ENCODE data around the gene ARHGAP24. TPM values are rescaled to one million over a fixed set of nuclear protein-coding genes. Genes with fewer than 3 reads are reported as not detected.
A peak's percentile ranks its signal among the peaks of the same experiment; 100 is the strongest.
"Not testable (repeated sequence)": the region's sequence is repeated elsewhere in the genome, so short reads cannot be mapped to it uniquely, and the experiment has no call there.

Gene ARHGAP24
- total and polyA plus RNA-seq, 2 donors (not counting 3 experiments of a cell fraction or from before 2014, with no cell fraction given) = 52.1 to 79.4 TPM

DNA sequence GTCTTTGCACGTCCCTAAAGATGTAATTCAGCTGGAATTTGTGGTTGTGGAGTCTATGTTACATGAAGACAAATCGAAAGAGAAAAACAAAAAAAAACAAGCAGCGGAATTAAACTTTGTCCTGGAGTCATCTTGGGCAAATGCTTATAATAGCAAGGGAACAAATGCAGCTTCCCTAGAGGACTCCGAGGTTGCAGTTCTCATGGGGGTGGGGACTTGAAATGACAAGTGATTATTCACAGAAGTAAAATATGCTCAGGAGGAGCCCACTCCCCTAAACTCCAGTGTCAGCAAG, 362.4 kb downstream of the ARHGAP24 start:
- no TSS peak for BruUV-seq (replicated peaks)
- DNase-seq (ENCODE audit: low read depth, low spot score) (no peak), FAIRE-seq (no peak)
- Histone ChIP-seq H3K4me3 (replicated peaks in 1 of 3; ENCODE audit: insufficient read depth in 1 of 3, low read depth in 1 of 3, low read length in 3 of 3) (no peak overlapping the region), H3K79me2 (ENCODE audit: control insufficient read depth, insufficient read depth, low read length) (peaks cover 97% of the 10 kb centered on the region), H3K36me3 (ENCODE audit: control insufficient read depth in 2 of 2, extremely low read depth in 1 of 2, insufficient read depth in 2 of 2, low read length in 2 of 2) (no peaks in the 10 kb centered on the region), H3K9me3 (replicated peaks; ENCODE audit: control insufficient read depth, insufficient read depth, low read length) (no peaks in the 10 kb centered on the region), H4K20me1 (replicated peaks; ENCODE audit: control insufficient read depth, extremely low read depth, insufficient read depth, low read length) (no peaks in the 10 kb centered on the region), H3K9ac (replicated peaks; ENCODE audit: extremely low read depth, insufficient read depth, low read length) (no peak overlapping the region), H3K27me3 (ENCODE audit: control insufficient read depth in 2 of 2, insufficient read depth in 2 of 2, low read length in 2 of 2) (no peaks in the 10 kb centered on the region), H3K27ac (ENCODE audit: insufficient read depth, low read depth, low read length) (no peak overlapping the region), H3K9me1 (replicated peaks; ENCODE audit: control insufficient read depth, extremely low read depth, insufficient read depth, low read length) (no peaks in the 10 kb centered on the region), H2AFZ (ENCODE audit: low read depth, low read length) (no peak overlapping the region), H3K4me1 (ENCODE audit: control insufficient read depth, extremely low read depth, insufficient read depth, low read length) (peaks cover 26% of the 10 kb centered on the region), H3K4me2 (ENCODE audit: insufficient read depth, low read length) (no peak overlapping the region)
- intact Hi-C loops (cut with micrococcal nuclease) = no loop called here
- ChIA-PET POLR2A (no interaction called here), CTCF (interaction anchor here (0.9 to 1.3 kb wide), 3 partner anchors 14 to 132 kb away, joined by 3 to 6 read pairs (median 3); no protein-coding TSS in a partner anchor)
- dilution Hi-C loops (cut with MboI; ENCODE audit: extremely low pct_ligation_motif_present, low sequenced_read_pairs) = no loop called here
- TF ChIP-seq POLR2A (IDR thresholded peaks at IDR 0.05; ENCODE audit: low read depth, low read length) (no peak), POLR2AphosphoS5 (IDR thresholded peaks at IDR 0.05; ENCODE audit: insufficient read depth, low read depth, low read length) (no peak), EZH2 (IDR thresholded peaks at IDR 0.05; ENCODE audit: borderline replicate concordance, low read depth, low read length, severe bottlenecking) (no peak), MYC (IDR thresholded peaks at IDR 0.05; ENCODE audit: low read depth, low read length) (no peak), GATA2 (IDR thresholded peaks at IDR 0.05; ENCODE audit: insufficient read depth, insufficient read length, low read depth, low read length) (no peak), FOS (IDR thresholded peaks at IDR 0.05; ENCODE audit: borderline replicate concordance, insufficient read depth, low read length) (no peak), JUN (IDR thresholded peaks at IDR 0.05; ENCODE audit: borderline replicate concordance, insufficient read depth, insufficient read length, low read depth) (no peak)
- TF ChIP-seq, protein P1, sequence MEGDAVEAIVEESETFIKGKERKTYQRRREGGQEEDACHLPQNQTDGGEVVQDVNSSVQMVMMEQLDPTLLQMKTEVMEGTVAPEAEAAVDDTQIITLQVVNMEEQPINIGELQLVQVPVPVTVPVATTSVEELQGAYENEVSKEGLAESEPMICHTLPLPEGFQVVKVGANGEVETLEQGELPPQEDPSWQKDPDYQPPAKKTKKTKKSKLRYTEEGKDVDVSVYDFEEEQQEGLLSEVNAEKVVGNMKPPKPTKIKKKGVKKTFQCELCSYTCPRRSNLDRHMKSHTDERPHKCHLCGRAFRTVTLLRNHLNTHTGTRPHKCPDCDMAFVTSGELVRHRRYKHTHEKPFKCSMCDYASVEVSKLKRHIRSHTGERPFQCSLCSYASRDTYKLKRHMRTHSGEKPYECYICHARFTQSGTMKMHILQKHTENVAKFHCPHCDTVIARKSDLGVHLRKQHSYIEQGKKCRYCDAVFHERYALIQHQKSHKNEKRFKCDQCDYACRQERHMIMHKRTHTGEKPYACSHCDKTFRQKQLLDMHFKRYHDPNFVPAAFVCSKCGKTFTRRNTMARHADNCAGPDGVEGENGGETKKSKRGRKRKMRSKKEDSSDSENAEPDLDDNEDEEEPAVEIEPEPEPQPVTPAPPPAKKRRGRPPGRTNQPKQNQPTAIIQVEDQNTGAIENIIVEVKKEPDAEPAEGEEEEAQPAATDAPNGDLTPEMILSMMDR (IDR thresholded peaks at IDR 0.05; ENCODE audit: extremely low read depth in 1 of 2, insufficient read depth in 1 of 2, low read depth in 1 of 2, low read length in 2 of 2) = no peak
- TF ChIP-seq, protein P2, sequence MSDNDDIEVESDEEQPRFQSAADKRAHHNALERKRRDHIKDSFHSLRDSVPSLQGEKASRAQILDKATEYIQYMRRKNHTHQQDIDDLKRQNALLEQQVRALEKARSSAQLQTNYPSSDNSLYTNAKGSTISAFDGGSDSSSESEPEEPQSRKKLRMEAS (IDR thresholded peaks at IDR 0.05; ENCODE audit: insufficient read depth, insufficient read length) = no peak

DNA sequence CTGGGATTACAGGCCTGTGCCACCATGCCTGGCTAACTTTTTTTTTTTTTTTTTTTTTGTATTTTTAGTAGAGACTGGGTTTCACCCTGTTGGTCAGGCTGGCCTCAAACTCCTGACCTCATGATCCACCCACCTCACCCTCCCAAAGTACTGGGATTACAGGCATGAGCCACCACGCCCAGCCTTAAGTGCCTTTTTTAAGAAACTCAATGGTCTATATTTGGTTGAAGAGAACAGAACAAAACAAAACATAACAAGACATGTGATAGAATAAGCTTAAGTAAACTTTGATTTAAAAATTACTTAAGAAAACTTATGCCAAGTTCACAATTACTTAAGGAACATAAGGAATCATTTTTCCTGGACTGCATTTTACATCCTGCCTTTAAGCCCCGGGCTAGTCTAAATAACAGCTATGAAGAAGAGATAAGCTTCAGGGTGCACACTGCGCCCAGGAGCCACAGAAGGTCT, 365.1 kb downstream of the ARHGAP24 start:
- H2AFZ ChIP-seq (ENCODE audit: low read depth, low read length); H4K20me1 ChIP-seq (replicated peaks; ENCODE audit: control insufficient read depth, extremely low read depth, insufficient read depth, low read length); H3K9me3 ChIP-seq (replicated peaks; ENCODE audit: control insufficient read depth, insufficient read depth, low read length); intact Hi-C loops (cut with micrococcal nuclease); H3K4me2 ChIP-seq (ENCODE audit: insufficient read depth, low read length); BruUV-seq (replicated peaks); H3K27me3 ChIP-seq (ENCODE audit: control insufficient read depth in 2 of 2, insufficient read depth in 2 of 2, low read length in 2 of 2); H3K9me1 ChIP-seq (replicated peaks; ENCODE audit: control insufficient read depth, extremely low read depth, insufficient read depth, low read length); dilution Hi-C loops (cut with MboI; ENCODE audit: extremely low pct_ligation_motif_present, low sequenced_read_pairs); POLR2A ChIA-PET; FAIRE-seq; H3K4me3 ChIP-seq (replicated peaks in 1 of 3; ENCODE audit: insufficient read depth in 1 of 3, low read depth in 1 of 3, low read length in 3 of 3); H3K9ac ChIP-seq (replicated peaks; ENCODE audit: extremely low read depth, insufficient read depth, low read length); H3K36me3 ChIP-seq (ENCODE audit: control insufficient read depth in 2 of 2, extremely low read depth in 1 of 2, insufficient read depth in 2 of 2, low read length in 2 of 2); H3K27ac ChIP-seq (ENCODE audit: insufficient read depth, low read depth, low read length): not testable (repeated sequence)
- peaks cover 24% of the 10 kb centered on the region for H3K4me1 ChIP-seq (ENCODE audit: control insufficient read depth, extremely low read depth, insufficient read depth, low read length)
- DNase-seq (ENCODE audit: low read depth, low spot score) = peak; percentile 52
- CTCF ChIA-PET = interaction anchor here (1.0 to 1.7 kb wide), 6 partner anchors 12 to 124 kb away, joined by 3 to 12 read pairs (median 4); no protein-coding TSS in a partner anchor
- H3K79me2 ChIP-seq (ENCODE audit: control insufficient read depth, insufficient read depth, low read length) = peaks cover 97% of the 10 kb centered on the region

Measured in endothelial cell of umbilical vein (primary cell).